ENCODE results near the gene KANK2. TPM values are rescaled to one million over a fixed set of nuclear protein-coding genes. Genes with fewer than 3 reads are reported as not detected.
A peak's percentile ranks its signal among the peaks of the same experiment; 100 is the strongest.

KANK2 gene
- total RNA-seq, 4 donors from 2014 or later: 41.9 to 283 (median 68.4) TPM

- TF ChIP-seq POLR2A (IDR thresholded peaks at IDR 0.05) (no peak), CTCF (IDR thresholded peaks at IDR 0.05) (no peak)
Measured at GRCh38 chr19:11199517-11199916, 2.2 kb upstream of the KANK2 start.

GRCh38 chr19:11198769-11199424 is 1.6 kb upstream of the KANK2 start:
- no peak for DNase-seq
- peak overlapping the region in 1 of 4 donors; percentile 17 for H3K27ac ChIP-seq
- H3K4me3 ChIP-seq: no peak overlapping the region
- H3K9me3 ChIP-seq: no peaks in the 10 kb centered on the region
- H3K4me1 ChIP-seq: peaks cover 0 to 29% (median 5%) of the 10 kb centered on the region in 4 donors
- no peaks in the 10 kb centered on the region for H3K27me3 ChIP-seq
- peaks cover 0 to 13% (median 0%) of the 10 kb centered on the region in 3 donors for H3K36me3 ChIP-seq
- TF ChIP-seq POLR2A (IDR thresholded peaks at IDR 0.05) (no peak), CTCF (IDR thresholded peaks at IDR 0.05) (no peak)

More at GRCh38 chr19:11199517-11199916, 2.2 kb upstream of the KANK2 start:
- H3K9me3 ChIP-seq: no peaks in the 10 kb centered on the region
- no peaks in the 10 kb centered on the region for H3K27me3 ChIP-seq
- no peak overlapping the region for H3K4me3 ChIP-seq
- peaks cover 0 to 29% (median 5%) of the 10 kb centered on the region in 4 donors for H3K4me1 ChIP-seq
- peak overlapping the region in 1 of 4 donors; percentile 17 for H3K27ac ChIP-seq
- DNase-seq: no peak
- peaks cover 0 to 13% (median 0%) of the 10 kb centered on the region in 3 donors for H3K36me3 ChIP-seq

GRCh38 chr19:11198175-11198534 is 810 bp upstream of the KANK2 start:
- H3K36me3 ChIP-seq: peaks cover 0 to 20% (median 0%) of the 10 kb centered on the region in 3 donors
- H3K4me3 ChIP-seq: peak overlapping the region in 2 of 4 donors; percentile 77 to 82
- no peaks in the 10 kb centered on the region for H3K9me3 ChIP-seq
- no peaks in the 10 kb centered on the region for H3K27me3 ChIP-seq
- TF ChIP-seq POLR2A (IDR thresholded peaks at IDR 0.05) (no peak), CTCF (IDR thresholded peaks at IDR 0.05) (no peak)
- peaks cover 0 to 37% (median 5%) of the 10 kb centered on the region in 4 donors for H3K4me1 ChIP-seq
- no peak for DNase-seq
- peak overlapping the region; percentile 66 to 95 (median 81) for H3K27ac ChIP-seq

GRCh38 chr19:11196406-11197287 is 698 bp downstream of the KANK2 start:
- H3K36me3 ChIP-seq: peaks cover 0 to 32% (median 0%) of the 10 kb centered on the region in 3 donors
- no peak for TF ChIP-seq POLR2A (IDR thresholded peaks at IDR 0.05)
- TF ChIP-seq CTCF (IDR thresholded peaks at IDR 0.05): no peak
- no peaks in the 10 kb centered on the region for H3K9me3 ChIP-seq
- H3K27me3 ChIP-seq: no peaks in the 10 kb centered on the region
- H3K27ac ChIP-seq: peak overlapping the region; percentile 66 to 95 (median 81)
- peaks cover 0 to 41% (median 5%) of the 10 kb centered on the region in 4 donors for H3K4me1 ChIP-seq
- DNase-seq: peak in 1 of 3 donors; percentile 63
- H3K4me3 ChIP-seq: peak overlapping the region; percentile 45 to 82 (median 65)

GRCh38 chr19:11195681-11196080 is 1.7 kb downstream of the KANK2 start:
- no peak for TF ChIP-seq CTCF (IDR thresholded peaks at IDR 0.05)
- no peak for TF ChIP-seq POLR2A (IDR thresholded peaks at IDR 0.05)
- peaks cover 0 to 28% (median 0%) of the 10 kb centered on the region in 3 donors for H3K36me3 ChIP-seq
- DNase-seq: no peak
- H3K9me3 ChIP-seq: no peaks in the 10 kb centered on the region
- H3K27me3 ChIP-seq: no peaks in the 10 kb centered on the region
- peak overlapping the region in 2 of 4 donors; percentile 64 to 93 for H3K27ac ChIP-seq
- H3K4me1 ChIP-seq: peaks cover 0 to 41% (median 5%) of the 10 kb centered on the region in 4 donors
- H3K4me3 ChIP-seq: peak overlapping the region; percentile 35 to 77 (median 49)

Measured in Peyer's patch (tissue), 4 donors.